SK-N-SH (cell line): Measurements from ENCODE around the gene STK4. TPM values are rescaled to one million over a fixed set of nuclear protein-coding genes. Genes with fewer than 3 reads are reported as not detected.

Experiments used
- CTCF ChIA-PET: fragments of 300-600, 350-600 bp; formaldehyde crosslinking; extraction: SDS; loops from one replicate; lab custom pipeline; 2021; lab: Yijun Ruan, JAX
- POLR2A ChIA-PET: fragments of 350-600 bp; sonication (Branson Sonifier 250); formaldehyde crosslinking; extraction: SDS; loops from one replicate; lab custom pipeline; 2020; ENCODE audit warnings: antibody characterized with exemption, inconsistent platforms; lab: Yijun Ruan, JAX
- DNase-seq: peaks from one replicate; pipeline ENCODE4 v3.0.0; 2012
- H2AFZ ChIP-seq: fragments of 200-600 bp; sonication (generic); 2 replicates; pipeline ENCODE4 v1.8.1; 2016; ENCODE audit warnings: antibody characterized with exemption, mild to moderate bottlenecking, low read depth
- H3F3A ChIP-seq: fragments of 200-600 bp; sonication (generic); replicated peaks from 2 replicates; pipeline ENCODE3; 2016; ENCODE audit warnings: antibody characterized with exemption, mild to moderate bottlenecking; ENCODE audit not compliant: insufficient read depth
- H3K27ac ChIP-seq, 2 experiments: fragments of 200-500 bp in 1 of 2; fragments of 200-600 bp in 1 of 2; sonication (Bioruptor generic) in 1 of 2; sonication (generic), shearing (Covaris generic) in 1 of 2; 2 replicates each; pipeline versions ENCODE4 v1.5.1 to v1.6.1; 2014 to 2016; ENCODE audit warnings: low read depth in 2 of 2, inconsistent platforms in 1 of 2, low read length in 1 of 2, mild to moderate bottlenecking in 1 of 2, mixed read lengths in 1 of 2
- H3K27me3 ChIP-seq: fragments of 200-600 bp; sonication (generic), shearing (Covaris generic); 2 replicates; pipeline ENCODE4 v1.6.1; 2016; ENCODE audit warnings: mixed run types; ENCODE audit not compliant: insufficient read depth
- H3K36me3 ChIP-seq, 2 experiments: fragments of 200-500 bp in 1 of 2; fragments of 200-600 bp in 1 of 2; sonication (Bioruptor generic) in 1 of 2; sonication (generic) in 1 of 2; replicated peaks in 1 of 2; 2 replicates each; pipeline versions ENCODE3 to v1.5.1; 2014 to 2016; ENCODE audit warnings: low read length in 1 of 2, mild to moderate bottlenecking in 1 of 2; ENCODE audit not compliant: insufficient read depth in 2 of 2, control insufficient read depth in 1 of 2
- H3K4me1 ChIP-seq, 2 experiments: fragments of 200-500 bp in 1 of 2; fragments of 200-600 bp in 1 of 2; sonication (Bioruptor generic) in 1 of 2; sonication (generic), shearing (Covaris generic) in 1 of 2; 2 replicates each; pipeline versions ENCODE4 v1.5.1 to v1.6.1; 2014 to 2016; ENCODE audit warnings: low read depth in 1 of 2, low read length in 1 of 2, mixed run types in 1 of 2; ENCODE audit not compliant: insufficient read depth in 2 of 2, control insufficient read depth in 1 of 2
- H3K4me2 ChIP-seq: fragments of 200-600 bp; sonication (generic), shearing (Covaris generic); 2 replicates; pipeline ENCODE4 v1.6.1; 2017; ENCODE audit warnings: mixed run types
- H3K4me3 ChIP-seq, 2 experiments: fragments of 200-500 bp in 1 of 2; fragments of 200-600 bp in 1 of 2; sonication (Bioruptor generic) in 1 of 2; sonication (generic), shearing (Covaris generic) in 1 of 2; 2 replicates each; pipeline versions ENCODE4 v1.5.1 to v1.8.1; 2014 to 2016; ENCODE audit warnings: low read depth in 2 of 2, inconsistent platforms in 1 of 2, low read length in 1 of 2, mild to moderate bottlenecking in 1 of 2, mixed read lengths in 1 of 2, moderate library complexity in 1 of 2
- H3K79me2 ChIP-seq: fragments of 200-600 bp; sonication (generic); 2 replicates; pipeline ENCODE4 v1.8.1; 2017; ENCODE audit warnings: mild to moderate bottlenecking; ENCODE audit not compliant: insufficient read depth
- H3K9ac ChIP-seq: fragments of 200-600 bp; sonication (generic); 2 replicates; pipeline ENCODE4 v1.6.1; 2017; ENCODE audit warnings: mixed run types
- H3K9me2 ChIP-seq: fragments of 200-600 bp; sonication (generic); 2 replicates; pipeline ENCODE4 v1.6.1; 2017; ENCODE audit warnings: mixed run types
- H3K9me3 ChIP-seq: fragments of 200-600 bp; sonication (generic); 2 replicates; pipeline ENCODE4 v1.6.1; 2017; ENCODE audit warnings: mixed run types, mild to moderate bottlenecking, moderate library complexity
- H4K20me1 ChIP-seq: fragments of 200-600 bp; sonication (generic); 2 replicates; pipeline ENCODE4 v1.6.1; 2017; ENCODE audit warnings: mild to moderate bottlenecking, mixed run types; ENCODE audit not compliant: insufficient read depth
- CHD2 ChIP-seq: fragments of 150-350 bp; IDR thresholded peaks from 2 replicates; pipeline ENCODE4 v1.6.1; 2018; ENCODE audit warnings: low read length; ENCODE audit not compliant: partially characterized antibody
- EP300 ChIP-seq, 2 experiments: IDR thresholded peaks; 2 replicates each; pipeline versions ENCODE4 v1.4.0 to v1.6.1; 2012; ENCODE audit warnings: borderline replicate concordance in 1 of 2, low read depth in 1 of 2, low read length in 1 of 2
- EZH2phosphoT487 ChIP-seq: fragments of 200-600 bp; sonication (generic); IDR thresholded peaks from 2 replicates; pipeline ENCODE4 v1.6.1; 2017; ENCODE audit warnings: low read depth, mixed run types, mild to moderate bottlenecking, antibody characterized with exemption, moderate library complexity, borderline replicate concordance
- FOXM1 ChIP-seq: IDR thresholded peaks from 2 replicates; pipeline ENCODE4 v1.4.0; 2012; ENCODE audit warnings: low read depth, mild to moderate bottlenecking
- JUND ChIP-seq: IDR thresholded peaks from 2 replicates; pipeline ENCODE4 v1.4.0; 2012
- MXI1 ChIP-seq: IDR thresholded peaks from 2 replicates; pipeline ENCODE4 v1.6.1; 2012; ENCODE audit warnings: mild to moderate bottlenecking, low read depth, low read length, improper control_type of control experiment
- NFIC ChIP-seq: IDR thresholded peaks from 2 replicates; pipeline ENCODE4 v1.4.0; 2012; ENCODE audit warnings: borderline replicate concordance
- NRF1 ChIP-seq: IDR thresholded peaks from 2 replicates; pipeline ENCODE4 v1.6.1; 2012; ENCODE audit warnings: low read depth, mild to moderate bottlenecking, low read length
- POLR2AphosphoS5 ChIP-seq: IDR thresholded peaks from 2 replicates; pipeline ENCODE4 v1.6.1; 2012; ENCODE audit warnings: low read depth, low read length
- RAD21 ChIP-seq: IDR thresholded peaks from 2 replicates; pipeline ENCODE4 v1.6.1; 2012; ENCODE audit warnings: mild to moderate bottlenecking, low read length
- RCOR1 ChIP-seq: fragments of 150-350 bp; IDR thresholded peaks from 2 replicates; pipeline ENCODE4 v1.6.1; 2017; ENCODE audit warnings: antibody characterized with exemption, low read length
- RFX5 ChIP-seq: IDR thresholded peaks from 2 replicates; pipeline ENCODE4 v1.6.1; 2012; ENCODE audit warnings: mild to moderate bottlenecking, improper control_type of control experiment, low read length
- SIN3A ChIP-seq: IDR thresholded peaks from 2 replicates; pipeline ENCODE4 v1.6.1; 2012; ENCODE audit warnings: low read depth, mild to moderate bottlenecking, low read length, moderate library complexity, borderline replicate concordance
- SMC3 ChIP-seq: IDR thresholded peaks from 2 replicates; pipeline ENCODE4 v1.6.1; 2012; ENCODE audit warnings: low read depth, low read length, improper control_type of control experiment
- TAF1 ChIP-seq: IDR thresholded peaks from 2 replicates; pipeline ENCODE4 v1.6.1; 2012; ENCODE audit warnings: low read depth, mild to moderate bottlenecking, low read length, moderate library complexity, borderline replicate concordance
- TCF12 ChIP-seq: IDR thresholded peaks from 2 replicates; pipeline ENCODE4 v1.4.0; 2012
- WGBS: methylation state at CpG from one replicate; pipeline ENCODE4 v1.1.6; 2017; ENCODE audit warnings: low lambda C conversion rate; 5-methylcytosine and 5-hydroxymethylcytosine counted together
- polyA plus RNA-seq, 3 experiments: library from polyadenylated mRNA; depleted of rRNA; stranded (reverse); fragments of >200 nt; gene quantifications; 2 replicates each; pipeline ENCODE4 v1.2.3, GENCODE V29; 2012
- TF ChIP-seq, protein P1 (sequence below): IDR thresholded peaks from 2 replicates; pipeline ENCODE4 v1.4.0; 2012; ENCODE audit warnings: low read depth, borderline replicate concordance
- TF ChIP-seq, protein P2 (sequence below): IDR thresholded peaks from 2 replicates; pipeline ENCODE4 v1.4.0; 2012; ENCODE audit warnings: low read depth
- TF ChIP-seq, protein P3 (sequence below): fragments of 150-350 bp; IDR thresholded peaks from 2 replicates; pipeline ENCODE4 v1.6.1; 2016; ENCODE audit warnings: mild to moderate bottlenecking, low read depth, low read length
- TF ChIP-seq, protein P4 (sequence below): IDR thresholded peaks from 2 replicates; pipeline ENCODE4 v1.4.0; 2012; ENCODE audit warnings: low read depth, borderline replicate concordance
- TF ChIP-seq, protein P5 (sequence below): fragments of 150-350 bp; IDR thresholded peaks from 2 replicates; pipeline ENCODE4 v1.6.1; 2017; ENCODE audit warnings: antibody characterized with exemption, low read length, low read depth, borderline replicate concordance

STK4 gene
- polyA plus RNA-seq, 1 of the 3 experiments (the other 2 are of a cell fraction) = 11.4 TPM

DNA sequence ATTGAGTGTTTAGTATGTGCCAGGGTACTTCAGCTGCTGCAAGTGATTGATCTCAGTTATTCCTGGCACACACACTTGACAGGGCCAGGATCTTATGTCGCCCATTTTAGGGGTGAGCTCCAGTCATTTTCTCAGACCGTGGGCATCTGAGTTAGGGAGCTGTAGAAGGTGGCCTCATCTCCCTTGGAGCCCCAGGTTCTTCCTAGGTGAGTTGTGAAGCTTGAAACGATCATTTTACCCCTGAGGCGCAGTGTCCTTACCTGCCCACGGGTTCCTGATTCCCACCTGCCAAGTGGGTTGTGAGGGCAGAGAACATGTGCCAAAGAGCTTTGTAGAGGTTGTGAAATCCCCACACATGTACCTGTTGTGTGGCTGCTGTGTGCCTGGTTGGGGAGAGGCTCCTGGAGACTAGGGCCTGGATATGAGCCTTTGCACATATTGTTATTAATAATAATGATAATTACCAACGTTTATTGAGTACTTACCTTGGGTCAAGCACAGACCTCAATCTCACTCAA lies 135.1 kb downstream of the STK4 start:
- Histone ChIP-seq H3K9me3 (no peaks in the 10 kb centered on the region), H3K27ac (no peak overlapping the region), H3K27me3 (no peaks in the 10 kb centered on the region), H2AFZ (no peak overlapping the region)
- CTCF ChIA-PET = interaction anchor here (3.2 to 7.4 kb wide), 2 partner anchors 57 to 190 kb away, joined by 18 to 113 read pairs; no protein-coding TSS in a partner anchor
- TF ChIP-seq RFX5 = no peak
- TF ChIP-seq MXI1 = no peak
- no peak for TF ChIP-seq NRF1
- TF ChIP-seq, protein P1, sequence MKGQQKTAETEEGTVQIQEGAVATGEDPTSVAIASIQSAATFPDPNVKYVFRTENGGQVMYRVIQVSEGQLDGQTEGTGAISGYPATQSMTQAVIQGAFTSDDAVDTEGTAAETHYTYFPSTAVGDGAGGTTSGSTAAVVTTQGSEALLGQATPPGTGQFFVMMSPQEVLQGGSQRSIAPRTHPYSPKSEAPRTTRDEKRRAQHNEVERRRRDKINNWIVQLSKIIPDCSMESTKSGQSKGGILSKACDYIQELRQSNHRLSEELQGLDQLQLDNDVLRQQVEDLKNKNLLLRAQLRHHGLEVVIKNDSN = no peak
- no peak for TF ChIP-seq TAF1
- no peak for TF ChIP-seq JUND
- no peak for TF ChIP-seq SMC3
- TF ChIP-seq EZH2phosphoT487 = no peak
- TF ChIP-seq RCOR1 = no peak
- TF ChIP-seq, all 33 proteins: peak for 0
- no peaks in the 10 kb centered on the region for H3K79me2 ChIP-seq
- no peaks in the 10 kb centered on the region for H3K9me2 ChIP-seq
- POLR2A ChIA-PET = no interaction called here
- no peaks in the 10 kb centered on the region for H4K20me1 ChIP-seq
- no peaks in the 10 kb centered on the region for H3K36me3 ChIP-seq
- no peak overlapping the region for H3K4me2 ChIP-seq
- H3K4me1 ChIP-seq = peaks cover 0 to 4% of the 10 kb centered on the region in 2 experiments; a peak in 1 of 4 replicates
- H3K9ac ChIP-seq = no peak overlapping the region
- WGBS = 74% methylated on average over 6 of the region's 6 CpGs
- DNase-seq = no peak
- no peak overlapping the region for H3K4me3 ChIP-seq
- H3F3A ChIP-seq = peaks cover 14% of the 10 kb centered on the region

DNA sequence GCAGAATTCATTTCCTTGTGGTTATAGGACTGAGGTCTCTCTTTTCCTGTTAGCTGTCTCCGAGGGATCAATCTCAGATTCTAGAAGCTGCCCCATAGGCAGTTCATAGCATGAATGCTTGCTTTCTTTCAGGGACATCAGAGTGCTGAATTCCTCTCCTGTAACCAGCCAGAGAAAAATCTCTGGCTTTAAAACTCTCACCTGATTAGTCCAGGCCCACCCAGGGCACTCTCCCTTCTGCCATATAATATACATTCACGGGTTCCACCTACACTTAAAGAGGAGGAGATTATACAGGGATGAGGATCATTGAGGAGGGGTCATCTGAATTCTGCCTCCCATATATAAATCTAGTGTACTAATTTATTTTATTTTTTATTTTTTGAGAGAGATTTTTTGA lies 136.8 kb downstream of the STK4 start:
- no peaks in the 10 kb centered on the region for H3K79me2 ChIP-seq
- H3K27ac ChIP-seq = no peak overlapping the region
- CTCF ChIA-PET = interaction anchor here (0.9 to 3.5 kb wide), 5 partner anchors 59 to 355 kb away, joined by 3 to 17 read pairs (median 5); no protein-coding TSS in a partner anchor
- no peaks in the 10 kb centered on the region for H3K9me2 ChIP-seq
- H2AFZ ChIP-seq = no peak overlapping the region
- no peak for TF ChIP-seq RAD21
- TF ChIP-seq TCF12 = no peak
- TF ChIP-seq, protein P2, sequence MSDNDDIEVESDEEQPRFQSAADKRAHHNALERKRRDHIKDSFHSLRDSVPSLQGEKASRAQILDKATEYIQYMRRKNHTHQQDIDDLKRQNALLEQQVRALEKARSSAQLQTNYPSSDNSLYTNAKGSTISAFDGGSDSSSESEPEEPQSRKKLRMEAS = no peak
- TF ChIP-seq, protein P3, sequence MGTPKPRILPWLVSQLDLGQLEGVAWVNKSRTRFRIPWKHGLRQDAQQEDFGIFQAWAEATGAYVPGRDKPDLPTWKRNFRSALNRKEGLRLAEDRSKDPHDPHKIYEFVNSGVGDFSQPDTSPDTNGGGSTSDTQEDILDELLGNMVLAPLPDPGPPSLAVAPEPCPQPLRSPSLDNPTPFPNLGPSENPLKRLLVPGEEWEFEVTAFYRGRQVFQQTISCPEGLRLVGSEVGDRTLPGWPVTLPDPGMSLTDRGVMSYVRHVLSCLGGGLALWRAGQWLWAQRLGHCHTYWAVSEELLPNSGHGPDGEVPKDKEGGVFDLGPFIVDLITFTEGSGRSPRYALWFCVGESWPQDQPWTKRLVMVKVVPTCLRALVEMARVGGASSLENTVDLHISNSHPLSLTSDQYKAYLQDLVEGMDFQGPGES = no peak
- no peak for TF ChIP-seq POLR2AphosphoS5
- no peak for TF ChIP-seq EP300 (IDR thresholded peaks at IDR 0.05; ENCODE audit: borderline replicate concordance in 1 of 2, low read depth in 1 of 2, low read length in 1 of 2)
- TF ChIP-seq FOXM1 = no peak
- TF ChIP-seq RCOR1 = no peak
- TF ChIP-seq, protein P4, sequence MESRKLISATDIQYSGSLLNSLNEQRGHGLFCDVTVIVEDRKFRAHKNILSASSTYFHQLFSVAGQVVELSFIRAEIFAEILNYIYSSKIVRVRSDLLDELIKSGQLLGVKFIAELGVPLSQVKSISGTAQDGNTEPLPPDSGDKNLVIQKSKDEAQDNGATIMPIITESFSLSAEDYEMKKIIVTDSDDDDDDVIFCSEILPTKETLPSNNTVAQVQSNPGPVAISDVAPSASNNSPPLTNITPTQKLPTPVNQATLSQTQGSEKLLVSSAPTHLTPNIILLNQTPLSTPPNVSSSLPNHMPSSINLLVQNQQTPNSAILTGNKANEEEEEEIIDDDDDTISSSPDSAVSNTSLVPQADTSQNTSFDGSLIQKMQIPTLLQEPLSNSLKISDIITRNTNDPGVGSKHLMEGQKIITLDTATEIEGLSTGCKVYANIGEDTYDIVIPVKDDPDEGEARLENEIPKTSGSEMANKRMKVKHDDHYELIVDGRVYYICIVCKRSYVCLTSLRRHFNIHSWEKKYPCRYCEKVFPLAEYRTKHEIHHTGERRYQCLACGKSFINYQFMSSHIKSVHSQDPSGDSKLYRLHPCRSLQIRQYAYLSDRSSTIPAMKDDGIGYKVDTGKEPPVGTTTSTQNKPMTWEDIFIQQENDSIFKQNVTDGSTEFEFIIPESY = no peak
- TF ChIP-seq, protein P1 = no peak
- no peak for TF ChIP-seq CHD2
- TF ChIP-seq, protein P5, sequence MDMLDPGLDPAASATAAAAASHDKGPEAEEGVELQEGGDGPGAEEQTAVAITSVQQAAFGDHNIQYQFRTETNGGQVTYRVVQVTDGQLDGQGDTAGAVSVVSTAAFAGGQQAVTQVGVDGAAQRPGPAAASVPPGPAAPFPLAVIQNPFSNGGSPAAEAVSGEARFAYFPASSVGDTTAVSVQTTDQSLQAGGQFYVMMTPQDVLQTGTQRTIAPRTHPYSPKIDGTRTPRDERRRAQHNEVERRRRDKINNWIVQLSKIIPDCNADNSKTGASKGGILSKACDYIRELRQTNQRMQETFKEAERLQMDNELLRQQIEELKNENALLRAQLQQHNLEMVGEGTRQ = no peak
- no peak for TF ChIP-seq SIN3A
- no peak for TF ChIP-seq TAF1
- no peak for TF ChIP-seq EZH2phosphoT487
- no peak for TF ChIP-seq NFIC
- no peaks in the 10 kb centered on the region for H3K9me3 ChIP-seq
- H3K4me3 ChIP-seq = no peak overlapping the region
- no peak overlapping the region for H3K9ac ChIP-seq
- H3F3A ChIP-seq = peaks cover 14% of the 10 kb centered on the region
- DNase-seq = no peak
- H3K27me3 ChIP-seq = no peaks in the 10 kb centered on the region
- no peaks in the 10 kb centered on the region for H4K20me1 ChIP-seq
- H3K4me2 ChIP-seq = no peak overlapping the region
- H3K36me3 ChIP-seq = no peaks in the 10 kb centered on the region
- H3K4me1 ChIP-seq = peaks cover 0 to 2% of the 10 kb centered on the region in 2 experiments; a peak in 1 of 4 replicates
- 75% methylated on average over 2 of the region's 2 CpGs for WGBS
- POLR2A ChIA-PET = no interaction called here
